HG03571 (cell line): ENCODE results near the gene METTL15.
A peak's percentile ranks its signal among the peaks of the same experiment; 100 is the strongest.
"Not testable (repeated sequence)": the region's sequence is repeated elsewhere in the genome, so short reads cannot be mapped to it uniquely, and the experiment has no call there.

Source experiments
- ATAC-seq: cut with Tn5 transposase; IDR thresholded peaks from one replicate; pipeline ENCODE4 v1.9.1; 2021; ENCODE audit not compliant: unreplicated experiment

The METTL15 gene

GRCh38 chr11:28107750-28108618, at the start of gene METTL15, which contains the start of gene KIF18A:
Gene METTL15, plus strand, starts transcription at chr11:28108388. Its CDS starts 4,947 bp downstream, at chr11:28113335.
Gene KIF18A, minus strand, starts transcription at chr11:28108156. Its CDS starts 10,209 bp downstream, at chr11:28097947.
- peak; percentile 91 for ATAC-seq

GRCh38 chr11:28071305-28071704, 36.9 kb upstream of the METTL15 start:
- ATAC-seq: no peak

DNA sequence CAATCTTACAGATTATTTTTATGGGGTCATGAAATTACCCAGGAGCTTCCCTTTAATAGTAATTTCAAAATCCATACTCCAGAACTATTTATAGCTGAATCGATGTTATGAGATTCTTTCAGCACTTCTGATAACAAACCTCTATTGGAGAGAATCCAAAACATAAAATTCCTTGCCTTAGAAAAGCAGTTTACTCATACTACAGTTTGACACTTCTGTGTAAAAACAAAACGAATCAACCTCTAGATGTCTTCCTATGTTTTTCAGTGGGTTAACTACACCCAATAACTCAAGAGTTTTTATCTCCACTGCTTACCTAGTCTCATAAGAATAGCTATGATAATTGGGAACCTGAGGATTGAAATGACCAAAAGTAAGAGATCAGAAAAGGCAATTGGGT, 35.9 kb upstream of the METTL15 start:
- ATAC-seq: no peak

DNA sequence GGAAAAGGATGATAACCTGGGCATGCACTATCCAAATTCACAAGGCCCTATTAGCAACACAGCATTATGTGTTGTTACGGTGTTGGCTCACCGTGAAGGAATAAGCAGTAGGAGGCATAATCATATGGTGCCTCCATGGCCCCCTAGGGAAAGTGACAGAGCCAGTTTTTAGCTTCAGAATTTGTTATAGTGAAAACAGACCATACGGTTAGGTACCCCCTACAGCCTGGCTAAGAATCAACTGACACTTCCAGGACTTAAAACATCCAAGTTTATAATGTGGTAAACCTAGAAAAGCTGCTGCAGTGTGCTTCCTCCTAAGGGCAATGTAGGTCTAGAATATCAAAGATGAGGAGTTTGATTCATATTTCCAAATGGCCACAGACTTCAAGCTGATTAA, 30.7 kb upstream of the METTL15 start:
- no peak for ATAC-seq

GRCh38 chr11:28083118-28083517, 25.1 kb upstream of the METTL15 start:
- no peak for ATAC-seq

- ATAC-seq: no peak
These were observed 21.6 kb upstream of the METTL15 start for GRCh38 chr11:28086569-28086968.

DNA sequence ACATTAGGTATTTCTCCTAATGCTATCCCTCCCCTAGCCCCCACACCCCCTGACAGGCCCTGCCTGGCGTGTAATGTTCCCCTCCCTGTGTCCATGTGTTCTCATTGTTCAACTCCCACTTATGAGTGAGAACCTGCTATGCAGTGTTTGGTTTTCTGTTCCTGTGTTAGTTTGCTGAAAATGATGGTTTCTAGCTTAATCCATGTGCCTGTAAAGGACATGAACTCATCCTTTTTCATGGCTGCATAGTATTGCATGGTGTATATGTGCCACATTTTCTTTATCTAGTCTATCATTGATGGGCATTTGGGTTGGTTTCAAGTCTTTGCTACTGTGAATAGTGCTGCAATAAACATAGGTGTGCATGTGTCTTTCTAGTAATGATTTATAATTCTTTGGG, 21.0 kb upstream of the METTL15 start:
- not testable (repeated sequence) for ATAC-seq

- ATAC-seq: not testable (repeated sequence)
These were observed 20.5 kb upstream of the METTL15 start for GRCh38 chr11:28087693-28088092.

DNA sequence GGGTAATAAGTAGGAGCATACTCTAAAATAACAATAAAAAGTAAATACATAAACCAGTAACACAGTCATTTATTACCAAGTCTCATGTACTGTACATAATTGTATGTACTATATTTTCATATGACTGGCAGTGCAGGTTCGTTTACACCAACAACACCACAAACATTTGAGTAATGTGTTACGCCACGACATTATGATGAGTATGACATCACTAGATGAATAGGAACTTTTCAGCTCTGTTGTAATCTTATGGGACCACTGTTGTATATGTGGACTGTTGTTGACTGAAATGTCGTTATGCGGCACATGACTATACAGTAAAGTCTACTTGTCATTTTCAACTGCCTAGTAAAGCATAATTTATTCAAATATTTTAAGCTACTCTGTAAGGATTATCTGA, 18.8 kb upstream of the METTL15 start:
- ATAC-seq: no peak

DNA sequence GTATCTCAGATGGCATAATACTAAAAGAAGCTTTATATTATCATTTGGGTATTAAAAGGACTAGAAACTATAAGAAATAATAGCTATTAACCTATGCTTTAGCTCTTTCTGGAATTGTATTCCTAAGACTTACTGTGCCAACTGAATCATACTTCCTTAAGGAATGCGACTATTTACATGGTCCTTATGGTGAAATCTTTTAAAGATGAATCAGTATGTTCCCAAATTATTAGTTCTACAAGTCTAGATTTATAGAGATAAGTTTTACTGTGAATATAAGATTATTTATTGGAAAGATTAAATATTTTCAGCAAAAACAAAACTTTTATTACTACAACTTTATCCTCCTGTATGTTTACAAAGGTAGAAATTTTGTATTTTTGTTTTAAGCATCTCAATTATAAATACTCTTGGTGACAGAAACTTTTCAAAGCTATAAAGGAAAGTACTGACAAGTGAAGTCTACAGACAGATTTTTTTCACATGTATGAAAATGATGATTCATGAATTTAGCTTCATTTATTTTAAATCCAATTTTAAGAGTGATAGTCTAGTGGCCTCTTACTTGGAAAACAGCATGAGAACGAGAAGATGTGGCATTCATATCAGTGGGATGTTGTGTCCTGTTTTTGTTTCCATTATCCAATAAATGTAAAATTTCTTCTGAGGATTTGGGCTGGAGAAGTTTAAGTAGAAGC, 18.0 kb upstream of the METTL15 start:
- no peak for ATAC-seq

GRCh38 chr11:28092786-28093185, 15.4 kb upstream of the METTL15 start:
- ATAC-seq: no peak

- no peak for ATAC-seq
These were observed 9.9 kb upstream of the METTL15 start for GRCh38 chr11:28098257-28098656.

DNA sequence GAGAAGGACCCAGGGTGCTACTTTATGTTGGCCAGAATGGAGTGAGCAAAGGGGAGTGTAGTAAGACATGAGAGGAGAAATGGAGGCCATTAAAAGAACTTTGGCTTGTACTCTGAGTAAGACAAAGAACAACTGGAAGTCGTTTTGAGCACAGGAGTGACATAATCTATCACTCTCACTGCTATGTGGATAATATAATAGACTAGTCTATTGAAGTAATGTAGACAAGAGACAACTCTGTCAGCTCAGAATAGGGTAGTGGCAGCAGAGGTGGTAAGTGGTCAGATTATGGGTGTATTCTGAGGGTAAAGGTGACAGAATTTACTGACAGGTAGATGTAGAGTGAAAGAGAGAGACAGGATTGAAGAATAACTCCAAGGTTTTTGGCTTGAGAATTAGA, 8.5 kb upstream of the METTL15 start:
- ATAC-seq: no peak

DNA sequence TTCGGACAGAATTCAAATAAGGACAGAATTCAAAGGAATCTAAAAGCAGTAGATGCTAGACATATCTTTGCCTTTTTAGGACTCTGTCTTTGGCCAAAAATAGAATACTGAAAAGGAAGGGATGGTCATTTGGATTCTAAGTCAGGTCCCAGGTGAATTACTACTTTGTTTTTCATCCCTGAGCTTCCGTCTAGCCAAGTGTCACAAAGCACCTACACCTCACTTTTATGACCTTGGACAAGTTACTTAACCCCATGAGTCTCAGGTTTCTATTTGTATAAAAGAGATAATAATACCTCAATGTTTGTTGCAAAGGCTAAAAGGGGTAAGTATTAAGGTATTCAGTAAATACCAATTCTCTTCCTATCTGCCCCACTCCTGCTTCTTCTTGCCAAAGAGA, 7.5 kb upstream of the METTL15 start:
- no peak for ATAC-seq

DNA sequence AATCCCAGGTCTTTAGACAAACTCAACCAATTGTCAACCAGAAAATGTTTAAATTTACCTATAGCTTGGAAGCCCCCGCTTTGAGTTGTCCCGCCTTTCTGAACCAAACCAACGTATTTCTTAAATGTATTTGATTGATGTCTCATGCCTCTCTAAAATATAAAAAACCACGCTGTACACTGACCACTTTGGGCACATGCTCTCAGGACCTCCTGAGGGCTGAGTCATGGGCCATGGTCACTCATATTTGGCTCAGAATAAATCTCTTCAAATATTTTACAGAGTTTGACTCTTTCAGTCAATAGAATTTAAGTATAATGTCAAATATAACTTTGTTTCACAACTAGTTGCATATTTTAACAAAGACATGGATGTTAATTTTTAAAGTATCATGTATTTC, 5.9 kb upstream of the METTL15 start:
- ATAC-seq: not testable (repeated sequence)

GRCh38 chr11:28104425-28104824, 3.8 kb upstream of the METTL15 start:
- ATAC-seq: no peak

- no peak for ATAC-seq
These were observed 3.2 kb upstream of the METTL15 start for GRCh38 chr11:28104984-28105383.

GRCh38 chr11:28105869-28106268, 2.3 kb upstream of the METTL15 start:
- no peak for ATAC-seq

- no peak for ATAC-seq
These were observed 1.7 kb upstream of the METTL15 start for GRCh38 chr11:28106353-28107043.

DNA sequence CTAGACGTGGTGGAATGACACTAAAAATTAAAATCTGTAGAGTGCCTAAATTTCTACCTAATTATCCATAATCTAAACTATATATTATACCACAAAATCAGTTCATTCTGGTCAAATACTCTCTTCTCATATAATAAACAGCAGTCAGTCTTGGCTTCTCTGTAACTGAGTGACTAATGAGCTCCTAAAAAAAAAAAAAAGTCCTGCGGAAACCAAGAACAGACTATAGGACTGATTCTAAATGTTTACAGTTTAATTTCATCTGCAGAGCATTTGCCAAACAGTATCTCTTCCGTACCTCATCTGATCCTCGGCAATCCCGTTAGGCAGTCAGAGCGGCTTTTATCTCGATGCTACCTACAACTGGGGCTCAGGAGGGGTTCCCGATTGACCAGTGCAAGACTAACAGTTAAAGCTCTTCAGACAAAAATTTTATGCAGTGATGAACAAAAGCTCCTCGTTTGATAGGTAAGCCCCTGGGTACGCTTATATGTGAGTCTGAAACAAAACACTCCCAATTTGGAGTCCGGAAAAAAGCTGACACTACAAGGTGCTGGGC, 918 bp upstream of the METTL15 start:
- ATAC-seq: no peak

DNA sequence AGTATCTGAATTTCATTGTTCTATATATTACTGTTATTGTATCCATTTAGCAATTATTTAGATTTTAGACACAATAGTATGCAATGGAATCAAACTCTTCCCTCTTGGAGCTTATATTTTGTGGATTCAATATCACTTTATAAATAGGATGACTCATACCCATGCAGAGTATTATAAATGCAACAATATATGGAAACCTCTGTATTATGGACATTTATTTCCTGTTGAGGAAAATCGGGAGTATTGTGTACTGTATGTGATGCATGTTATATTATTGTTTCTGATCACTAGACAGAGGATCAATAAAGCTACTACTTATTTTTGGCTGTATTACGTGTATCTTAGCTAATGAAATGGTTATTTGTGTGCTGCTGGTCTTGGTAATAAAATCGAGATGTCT, 770 bp downstream of the METTL15 start:
- no peak for ATAC-seq
